ENCODE data around the gene DENND1A.

The DENND1A gene

GRCh38 chr9:123756484-123757106 lies 173.3 kb downstream of the DENND1A start:
- no peak for TF ChIP-seq REST (IDR thresholded peaks at IDR 0.05; ENCODE audit: insufficient read depth in 1 of 2, low read depth in 2 of 2, low read length in 2 of 2)
- no peak for TF ChIP-seq FOXP2 (optimal IDR thresholded peaks at IDR 0.05; ENCODE audit: borderline replicate concordance, extremely low read depth, extremely low read length, insufficient read depth)
- no peak for TF ChIP-seq TAF1 (IDR thresholded peaks at IDR 0.05; ENCODE audit: borderline replicate concordance, insufficient read depth, low read length)
- TF ChIP-seq POLR2AphosphoS5 (IDR thresholded peaks at IDR 0.05; ENCODE audit: low read depth, low read length), result no peak
- TF ChIP-seq SIN3A (IDR thresholded peaks at IDR 0.05; ENCODE audit: borderline replicate concordance, insufficient read depth, low read length), result no peak

- TF ChIP-seq POLR2AphosphoS5 (IDR thresholded peaks at IDR 0.05; ENCODE audit: low read depth, low read length), result no peak
- no peak for TF ChIP-seq SIN3A (IDR thresholded peaks at IDR 0.05; ENCODE audit: borderline replicate concordance, insufficient read depth, low read length)
- no peak for TF ChIP-seq FOXP2 (optimal IDR thresholded peaks at IDR 0.05; ENCODE audit: borderline replicate concordance, extremely low read depth, extremely low read length, insufficient read depth)
- TF ChIP-seq REST (IDR thresholded peaks at IDR 0.05; ENCODE audit: insufficient read depth in 1 of 2, low read depth in 2 of 2, low read length in 2 of 2), result no peak
- TF ChIP-seq TAF1 (IDR thresholded peaks at IDR 0.05; ENCODE audit: borderline replicate concordance, insufficient read depth, low read length), result no peak
Measured at GRCh38 chr9:123753669-123754258, 176.2 kb downstream of the DENND1A start.

- no peak for TF ChIP-seq FOXP2 (optimal IDR thresholded peaks at IDR 0.05; ENCODE audit: borderline replicate concordance, extremely low read depth, extremely low read length, insufficient read depth)
- no peak for TF ChIP-seq REST (IDR thresholded peaks at IDR 0.05; ENCODE audit: insufficient read depth in 1 of 2, low read depth in 2 of 2, low read length in 2 of 2)
- TF ChIP-seq TAF1 (IDR thresholded peaks at IDR 0.05; ENCODE audit: borderline replicate concordance, insufficient read depth, low read length), result no peak
- TF ChIP-seq POLR2AphosphoS5 (IDR thresholded peaks at IDR 0.05; ENCODE audit: low read depth, low read length), result no peak
- no peak for TF ChIP-seq SIN3A (IDR thresholded peaks at IDR 0.05; ENCODE audit: borderline replicate concordance, insufficient read depth, low read length)
Measured at GRCh38 chr9:123753016-123753415, 176.9 kb downstream of the DENND1A start.

- TF ChIP-seq SIN3A (IDR thresholded peaks at IDR 0.05; ENCODE audit: borderline replicate concordance, insufficient read depth, low read length) (no peak), REST (IDR thresholded peaks at IDR 0.05; ENCODE audit: insufficient read depth in 1 of 2, low read depth in 2 of 2, low read length in 2 of 2) (no peak), FOXP2 (optimal IDR thresholded peaks at IDR 0.05; ENCODE audit: borderline replicate concordance, extremely low read depth, extremely low read length, insufficient read depth) (no peak), TAF1 (IDR thresholded peaks at IDR 0.05; ENCODE audit: borderline replicate concordance, insufficient read depth, low read length) (no peak), POLR2AphosphoS5 (IDR thresholded peaks at IDR 0.05; ENCODE audit: low read depth, low read length) (no peak)
Measured at GRCh38 chr9:123749580-123750202, 180.2 kb downstream of the DENND1A start.

Data from PFSK-1 (cell line).